LoVo (cell line): ENCODE results near the gene SLC6A12.
A peak's percentile ranks its signal among the peaks of the same experiment; 100 is the strongest.

Experiments
- DNase-seq: peaks from one replicate; pipeline ENCODE4 v3.0.0-alpha.2; 2016; ENCODE audit warnings: low spot score

Gene SLC6A12

DNA sequence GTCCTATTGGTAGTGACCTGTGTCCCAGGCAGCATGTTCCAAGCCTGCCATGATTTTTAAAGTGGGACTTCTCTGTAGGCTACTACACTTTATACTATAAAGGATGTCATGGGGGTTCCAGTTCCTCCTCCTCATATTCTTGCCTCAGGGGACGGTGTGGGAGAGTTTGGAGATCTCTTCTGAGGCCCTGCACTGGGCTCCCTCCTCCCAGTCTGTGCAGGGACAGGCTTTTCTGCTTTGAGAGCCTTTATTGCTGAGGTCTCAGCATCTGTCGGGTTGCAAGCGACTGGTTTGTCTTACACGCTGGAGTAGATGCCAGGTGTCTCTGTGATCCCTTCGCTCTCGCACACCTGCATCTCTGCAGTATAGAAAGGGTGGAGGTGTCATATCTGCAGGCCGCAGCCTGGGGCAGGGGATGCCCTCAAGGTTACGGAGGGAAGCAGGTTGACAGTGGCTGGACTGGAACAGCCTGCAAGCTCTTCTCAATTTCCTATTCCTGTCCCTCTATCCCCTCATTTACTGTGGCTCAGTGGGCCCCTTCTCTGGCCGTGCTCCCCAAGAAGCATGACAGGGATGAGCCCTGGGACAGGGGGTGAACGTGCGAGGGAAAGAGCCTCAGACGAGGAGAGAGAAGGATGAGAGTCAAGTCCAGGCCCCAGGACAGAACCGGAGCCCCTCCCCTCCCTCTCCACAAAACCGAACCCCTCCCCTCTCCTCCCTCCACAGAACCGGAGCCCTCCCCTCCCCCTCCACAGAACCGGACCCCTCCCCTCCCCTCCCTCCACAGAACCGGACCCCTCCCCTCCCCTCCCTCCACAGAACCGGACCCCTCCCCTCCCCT is 51.3 kb downstream of the SLC6A12 start:
- no peak for DNase-seq

GRCh38 chr12:161823-162222 is 52.1 kb downstream of the SLC6A12 start:
- no peak for DNase-seq

- no peak for DNase-seq
These were observed 53.1 kb downstream of the SLC6A12 start for GRCh38 chr12:160858-161257.

DNA sequence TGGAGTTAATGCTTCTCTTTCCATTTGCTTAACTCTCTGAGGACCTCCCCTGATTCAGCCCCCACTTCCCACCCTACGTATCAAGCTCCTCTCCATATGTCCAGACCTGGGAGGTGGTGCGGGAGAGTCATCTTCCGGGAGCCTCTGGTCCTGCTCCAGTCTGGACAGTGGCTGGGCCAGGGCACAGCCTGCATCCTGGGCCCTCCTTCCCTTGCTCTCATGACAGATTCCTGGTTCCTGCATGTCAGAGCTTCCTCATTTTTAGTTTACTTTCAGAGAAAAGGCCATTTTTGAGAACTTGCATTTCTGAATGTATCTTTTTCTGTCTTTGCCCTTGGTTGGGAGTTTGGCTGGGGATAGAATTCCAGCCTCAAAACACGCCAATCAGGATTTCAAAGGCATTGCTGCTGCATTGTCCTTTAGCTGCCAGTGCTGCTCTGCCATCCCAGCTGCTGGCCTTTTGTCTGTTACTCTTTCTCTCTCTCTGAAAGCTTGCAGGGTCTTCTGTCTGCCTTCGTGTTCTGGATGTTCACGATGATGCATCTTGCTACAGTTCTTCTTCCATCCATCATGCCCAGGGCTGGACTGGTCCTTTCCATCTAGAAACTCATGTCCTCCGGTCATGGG is 54.7 kb downstream of the SLC6A12 start:
- no peak for DNase-seq

GRCh38 chr12:157644-158043 is 56.3 kb downstream of the SLC6A12 start:
- no peak for DNase-seq

DNA sequence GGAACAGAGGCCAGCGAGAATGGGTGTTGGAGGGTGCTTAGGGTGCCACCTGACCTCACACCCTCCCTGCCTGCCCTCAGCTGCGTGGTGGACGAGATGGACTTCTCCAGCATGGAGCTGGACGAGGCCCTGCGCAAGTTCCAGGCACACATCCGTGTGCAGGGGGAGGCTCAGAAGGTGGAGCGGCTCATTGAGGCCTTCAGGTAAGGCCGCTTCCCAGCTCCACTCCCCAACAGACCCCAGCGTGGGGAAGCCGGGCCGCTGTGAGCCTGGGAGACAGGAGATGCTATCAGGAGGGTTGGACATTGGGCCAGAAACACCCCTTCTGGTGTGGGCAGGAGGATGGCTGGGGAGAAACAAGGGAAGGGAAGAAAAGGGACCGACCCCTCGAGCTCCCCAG is 57.0 kb downstream of the SLC6A12 start:
- no peak for DNase-seq

DNA sequence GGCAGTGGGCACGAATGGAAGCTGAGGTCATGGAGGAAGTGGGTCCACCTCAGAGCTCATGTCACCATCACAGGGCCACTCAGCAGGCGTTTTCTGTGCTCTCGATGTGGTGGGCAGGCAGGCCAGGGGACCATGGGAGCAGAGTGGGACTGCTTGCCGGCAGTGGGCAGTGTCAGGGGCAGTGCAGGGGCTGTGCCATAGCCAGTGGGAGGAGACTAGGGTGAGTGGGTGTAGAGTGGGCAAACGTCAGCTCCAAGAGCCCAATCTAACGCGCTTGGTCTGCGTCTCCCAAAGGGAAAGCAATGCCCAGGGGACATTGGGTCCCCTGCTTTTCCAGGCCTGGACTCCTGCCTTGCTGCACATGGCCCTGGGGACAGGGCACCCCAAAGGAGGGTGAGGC is 58.3 kb downstream of the SLC6A12 start:
- no peak for DNase-seq

DNA sequence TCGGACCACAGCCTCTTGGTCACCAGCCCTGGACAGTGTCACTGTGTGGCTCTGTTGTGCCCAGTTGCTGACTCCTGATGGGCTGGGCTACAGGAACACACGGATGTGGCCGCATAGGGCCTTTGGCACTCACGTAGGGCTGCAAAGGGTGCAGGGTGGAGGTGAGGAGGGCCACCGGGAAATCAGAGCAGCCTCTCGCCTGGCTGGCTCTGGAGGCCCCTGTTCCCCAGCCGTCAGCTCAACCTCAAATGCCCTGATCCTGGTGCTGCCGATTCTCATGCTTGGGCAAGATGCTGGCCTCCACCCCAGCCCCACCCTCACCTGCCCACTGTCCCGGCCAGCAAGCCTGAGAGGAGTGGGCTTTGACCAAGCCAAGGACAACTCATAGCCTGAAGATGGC is 59.0 kb downstream of the SLC6A12 start:
- DNase-seq, result no peak

GRCh38 chr12:154058-154457 is 59.9 kb downstream of the SLC6A12 start:
- DNase-seq, result no peak

- DNase-seq, result peak; percentile 48
These were observed 60.7 kb downstream of the SLC6A12 start for GRCh38 chr12:153080-153746.

DNA sequence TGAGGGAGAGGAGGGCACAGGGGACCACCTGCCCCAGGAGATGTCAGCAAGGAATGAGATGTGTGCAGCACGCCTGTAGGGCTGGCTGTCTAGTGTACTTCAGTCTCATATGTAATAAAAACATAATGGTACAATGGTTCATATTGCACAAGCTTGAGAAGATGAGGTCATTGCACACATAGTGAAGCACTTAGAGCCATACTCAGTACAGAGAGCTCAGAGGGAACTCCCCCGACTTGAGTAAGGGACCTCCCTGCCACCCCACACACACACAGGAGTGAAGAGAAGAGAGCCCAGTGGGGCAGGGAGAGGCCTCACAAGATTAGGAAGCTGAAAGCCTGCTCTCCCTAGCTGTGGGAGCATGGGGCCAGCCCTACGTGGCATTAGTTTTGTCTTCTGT is 61.5 kb downstream of the SLC6A12 start:
- DNase-seq, result no peak

DNA sequence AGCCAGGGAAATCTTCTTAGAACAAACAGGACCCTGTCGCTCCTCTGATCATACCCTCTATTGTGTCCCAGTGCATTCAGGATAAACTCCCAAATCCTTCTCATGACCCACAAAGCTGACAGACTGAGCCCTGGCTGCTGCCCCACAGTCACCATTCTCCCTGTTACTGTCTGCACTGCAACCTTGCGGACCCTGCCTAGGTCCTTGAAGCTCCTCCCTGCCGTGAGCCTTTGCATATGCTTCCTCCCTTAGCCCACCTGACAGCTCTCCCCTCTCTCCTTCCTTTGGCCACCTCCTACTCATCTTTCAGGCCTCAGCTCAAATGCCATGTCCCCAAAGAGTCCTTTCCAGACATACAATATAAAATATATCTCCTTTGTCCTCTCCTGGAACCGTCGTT is 62.4 kb downstream of the SLC6A12 start:
- DNase-seq, result no peak

DNA sequence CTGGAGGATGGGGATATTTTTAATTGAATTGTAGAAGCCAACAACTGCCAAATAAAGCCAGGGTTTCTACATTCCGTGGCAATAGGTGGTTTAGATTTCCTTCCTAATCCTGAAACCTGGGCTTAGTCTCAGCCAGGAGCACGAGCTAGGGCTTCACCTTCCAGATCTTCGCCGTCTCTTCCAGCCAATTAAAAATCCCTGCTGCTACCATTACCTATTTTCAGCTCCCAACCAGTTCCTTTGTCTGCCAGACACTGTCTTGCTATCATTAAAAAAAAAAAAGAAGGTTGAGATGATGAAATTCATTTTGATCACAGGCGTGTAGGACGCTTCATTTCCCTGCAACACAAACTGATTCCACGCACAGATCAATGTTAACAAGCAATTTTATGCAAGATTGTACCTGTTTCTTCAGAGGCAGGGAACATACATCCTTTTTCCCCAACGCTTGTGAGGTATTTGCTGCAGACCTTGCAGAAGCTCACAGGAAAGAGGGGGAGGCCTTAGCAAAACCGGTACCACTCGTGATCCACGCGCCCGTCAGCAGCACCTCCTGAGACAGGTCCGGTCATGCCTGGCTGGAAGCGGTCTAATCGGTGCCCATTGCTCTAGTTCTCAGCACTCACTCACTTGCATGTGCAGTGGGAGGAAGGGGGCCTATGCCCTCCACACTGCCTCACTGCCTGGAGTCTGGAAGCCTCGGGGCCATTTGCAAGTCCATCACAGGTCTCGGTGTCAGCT is 65.1 kb downstream of the SLC6A12 start:
- DNase-seq, result no peak

DNA sequence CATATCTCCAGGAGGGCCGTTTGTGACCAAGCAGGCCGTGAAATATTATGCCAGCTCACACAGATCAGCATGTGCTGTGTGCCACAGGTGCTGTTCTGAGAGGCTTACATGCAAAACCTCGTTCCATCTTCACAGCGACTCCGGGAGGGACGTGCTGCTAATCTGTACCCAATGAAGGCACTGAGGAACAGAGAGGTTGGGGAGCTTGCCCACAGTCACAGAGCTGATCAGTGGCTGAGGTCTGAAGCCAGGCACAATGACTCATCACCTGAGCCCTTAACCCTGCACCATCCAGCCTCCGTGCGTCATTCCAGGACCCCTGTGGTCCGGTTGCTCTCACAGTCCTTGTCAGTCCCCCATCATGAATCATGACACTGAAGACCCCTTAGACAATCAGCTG is 66.7 kb downstream of the SLC6A12 start:
- no peak for DNase-seq

- no peak for DNase-seq
These were observed 68.5 kb downstream of the SLC6A12 start for GRCh38 chr12:145369-145960.

GRCh38 chr12:144650-145284 is 69.2 kb downstream of the SLC6A12 start:
- DNase-seq, result peak; percentile 9

DNA sequence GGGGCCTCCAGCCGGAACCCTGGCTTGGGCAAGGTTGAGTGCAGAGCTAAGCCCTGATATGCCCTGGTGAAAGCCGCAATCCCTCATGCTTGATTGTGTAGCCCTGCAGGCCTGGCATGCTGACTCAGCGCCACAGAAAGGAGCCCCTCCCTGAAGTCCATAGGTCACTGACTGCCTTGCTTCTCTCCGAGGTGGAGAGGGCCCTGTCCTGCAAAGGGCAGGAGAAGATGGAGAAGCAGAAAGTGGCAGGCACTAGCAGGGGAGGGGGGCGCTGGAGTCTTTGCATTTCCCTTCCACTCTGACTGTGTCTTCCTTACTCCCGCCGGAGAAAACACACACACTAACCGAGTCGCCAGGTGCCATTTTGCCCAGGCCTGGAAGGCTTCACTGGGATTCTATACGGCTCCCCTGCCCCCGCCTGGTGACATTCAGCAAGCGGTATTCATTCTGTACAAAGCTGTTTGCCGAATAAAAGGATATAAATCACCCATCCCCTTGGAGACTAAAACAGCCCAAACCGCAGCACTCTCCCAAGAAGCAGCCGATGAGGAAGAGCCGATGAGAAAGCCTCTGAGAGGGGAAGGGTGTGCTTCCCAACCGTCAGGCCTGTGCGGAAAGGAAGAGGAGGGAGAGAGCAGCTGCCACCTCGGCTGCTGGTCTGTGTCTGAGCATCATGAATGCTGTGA is 69.8 kb downstream of the SLC6A12 start:
- DNase-seq, result peak; percentile 59

- DNase-seq, result no peak
These were observed 73.8 kb downstream of the SLC6A12 start for GRCh38 chr12:140162-140561.
